Measurements from ENCODE around the gene ZNF121.

ZNF121 gene

GRCh38 chr19:9538183-9539058 lies 45.9 kb downstream of the ZNF121 start, which contains the start of gene ZNF426:
Gene ZNF426 (minus strand): TSS chr19:9538645. CDS start chr19:9536232, 2,413 bp downstream.
- DNase-seq = no peak

GRCh38 chr19:9535934-9536333 lies 48.4 kb downstream of the ZNF121 start:
- no peak for DNase-seq

GRCh38 chr19:9531933-9532332 lies 52.4 kb downstream of the ZNF121 start:
- DNase-seq = no peak

- DNase-seq = no peak
Measured at GRCh38 chr19:9528757-9529336, 55.5 kb downstream of the ZNF121 start.

- no peak for DNase-seq
Measured at GRCh38 chr19:9523885-9524474, 60.3 kb downstream of the ZNF121 start.
